Activated T-helper 17 cell treated with anti-CD3 and anti-CD28 coated beads, Interleukin-2, amount 50 U/mL, for 72 hours (primary cell): ENCODE measurements around the gene APEH. TPM values are rescaled to one million over a fixed set of nuclear protein-coding genes. Genes with fewer than 3 reads are reported as not detected.
A peak's percentile ranks its signal among the peaks of the same experiment; 100 is the strongest.

ENCODE experiments used
- ATAC-seq: fragments of 150-1000 bp; cut with Tn5 transposase; replicated peaks from 2 replicates; pipeline ENCODE4 v1.10.0; 2021; ENCODE audit warnings: mild to moderate bottlenecking, moderate library complexity
- H3K27ac Mint-ChIP-seq: one replicate; pipeline ENCODE4 v1.8.0; 2022; ENCODE audit warnings: mixed read lengths
- H3K27me3 Mint-ChIP-seq: one replicate; pipeline ENCODE4 v1.8.0; 2022; ENCODE audit warnings: mixed read lengths
- H3K36me3 Mint-ChIP-seq: one replicate; pipeline ENCODE4 v1.8.0; 2022; ENCODE audit warnings: low read depth, mild to moderate bottlenecking, mixed read lengths
- H3K4me1 Mint-ChIP-seq: one replicate; pipeline ENCODE4 v1.8.0; 2022; ENCODE audit warnings: mixed read lengths
- H3K4me3 Mint-ChIP-seq: one replicate; pipeline ENCODE4 v1.8.0; 2022; ENCODE audit warnings: mild to moderate bottlenecking, mixed read lengths
- H3K9me3 Mint-ChIP-seq: one replicate; pipeline ENCODE4 v1.8.0; 2022; ENCODE audit warnings: mixed read lengths
- total RNA-seq, 2 donors: library from RNA; stranded (reverse); gene quantifications; one replicate each; pipeline ENCODE4 v1.2.3, GENCODE V29; 2022

APEH gene
- total RNA-seq, 2 donors from 2014 or later, result 88.6 to 184 TPM

GRCh38 chr3:49700453-49701128, 26.4 kb downstream of the APEH start:
- H3K9me3 Mint-ChIP-seq, result no peaks in the 10 kb centered on the region
- H3K4me1 Mint-ChIP-seq, result no peaks in the 10 kb centered on the region
- no peak overlapping the region for H3K27ac Mint-ChIP-seq
- no peaks in the 10 kb centered on the region for H3K27me3 Mint-ChIP-seq
- H3K36me3 Mint-ChIP-seq, result peaks cover 15% of the 10 kb centered on the region
- no peak overlapping the region for H3K4me3 Mint-ChIP-seq
- ATAC-seq, result no peak

GRCh38 chr3:49701388-49702077, 27.4 kb downstream of the APEH start:
- no peaks in the 10 kb centered on the region for H3K4me1 Mint-ChIP-seq
- no peaks in the 10 kb centered on the region for H3K9me3 Mint-ChIP-seq
- peaks cover 15% of the 10 kb centered on the region for H3K36me3 Mint-ChIP-seq
- no peak overlapping the region for H3K27ac Mint-ChIP-seq
- no peak for ATAC-seq
- no peaks in the 10 kb centered on the region for H3K27me3 Mint-ChIP-seq
- no peak overlapping the region for H3K4me3 Mint-ChIP-seq

GRCh38 chr3:49702672-49703071, 28.5 kb downstream of the APEH start:
- Mint-ChIP-seq H3K4me3 (no peak overlapping the region), H3K27me3 (no peaks in the 10 kb centered on the region), H3K36me3 (peaks cover 23% of the 10 kb centered on the region), H3K4me1 (no peaks in the 10 kb centered on the region), H3K9me3 (no peaks in the 10 kb centered on the region), H3K27ac (no peak overlapping the region)
- ATAC-seq, result no peak

GRCh38 chr3:49703443-49703927, 29.3 kb downstream of the APEH start:
- Mint-ChIP-seq H3K27ac (peak overlapping the region; percentile 38), H3K4me3 (no peak overlapping the region), H3K36me3 (peaks cover 23% of the 10 kb centered on the region), H3K27me3 (no peaks in the 10 kb centered on the region), H3K4me1 (no peaks in the 10 kb centered on the region), H3K9me3 (no peaks in the 10 kb centered on the region)
- peak; percentile 96 for ATAC-seq

- no peaks in the 10 kb centered on the region for H3K9me3 Mint-ChIP-seq
- no peaks in the 10 kb centered on the region for H3K4me1 Mint-ChIP-seq
- H3K27me3 Mint-ChIP-seq, result no peaks in the 10 kb centered on the region
- H3K36me3 Mint-ChIP-seq, result peaks cover 23% of the 10 kb centered on the region
- no peak overlapping the region for H3K4me3 Mint-ChIP-seq
- H3K27ac Mint-ChIP-seq, result peak overlapping the region; percentile 38
- no peak for ATAC-seq
Observed at GRCh38 chr3:49703956-49704355, 29.8 kb downstream of the APEH start.

- no peaks in the 10 kb centered on the region for H3K9me3 Mint-ChIP-seq
- no peaks in the 10 kb centered on the region for H3K27me3 Mint-ChIP-seq
- H3K36me3 Mint-ChIP-seq, result peaks cover 23% of the 10 kb centered on the region
- H3K4me1 Mint-ChIP-seq, result no peaks in the 10 kb centered on the region
- H3K4me3 Mint-ChIP-seq, result no peak overlapping the region
- ATAC-seq, result no peak
- H3K27ac Mint-ChIP-seq, result no peak overlapping the region
Observed at GRCh38 chr3:49704629-49705028, 30.5 kb downstream of the APEH start.

GRCh38 chr3:49705390-49705960, 31.3 kb downstream of the APEH start:
- no peak for ATAC-seq
- H3K4me1 Mint-ChIP-seq, result no peaks in the 10 kb centered on the region
- H3K27ac Mint-ChIP-seq, result no peak overlapping the region
- no peaks in the 10 kb centered on the region for H3K9me3 Mint-ChIP-seq
- peaks cover 23% of the 10 kb centered on the region for H3K36me3 Mint-ChIP-seq
- no peaks in the 10 kb centered on the region for H3K27me3 Mint-ChIP-seq
- no peak overlapping the region for H3K4me3 Mint-ChIP-seq

- Mint-ChIP-seq H3K9me3 (no peaks in the 10 kb centered on the region), H3K27ac (peak overlapping the region; percentile 18), H3K27me3 (no peaks in the 10 kb centered on the region), H3K4me3 (no peak overlapping the region), H3K36me3 (peaks cover 23% of the 10 kb centered on the region), H3K4me1 (no peaks in the 10 kb centered on the region)
- ATAC-seq, result no peak
Observed at GRCh38 chr3:49706456-49707112, 32.4 kb downstream of the APEH start.

GRCh38 chr3:49707113-49707480, 32.9 kb downstream of the APEH start:
- Mint-ChIP-seq H3K27ac (peak overlapping the region; percentile 18), H3K27me3 (no peaks in the 10 kb centered on the region), H3K9me3 (no peaks in the 10 kb centered on the region), H3K4me3 (no peak overlapping the region), H3K36me3 (peaks cover 23% of the 10 kb centered on the region), H3K4me1 (no peaks in the 10 kb centered on the region)
- no peak for ATAC-seq

- Mint-ChIP-seq H3K27ac (no peak overlapping the region), H3K4me1 (no peaks in the 10 kb centered on the region), H3K4me3 (no peak overlapping the region), H3K9me3 (no peaks in the 10 kb centered on the region), H3K36me3 (peaks cover 8% of the 10 kb centered on the region), H3K27me3 (no peaks in the 10 kb centered on the region)
- ATAC-seq, result no peak
Observed at GRCh38 chr3:49709852-49710251, 35.7 kb downstream of the APEH start.

- ATAC-seq, result no peak
- Mint-ChIP-seq H3K27me3 (no peaks in the 10 kb centered on the region), H3K4me3 (no peak overlapping the region), H3K36me3 (peaks cover 12% of the 10 kb centered on the region), H3K4me1 (no peaks in the 10 kb centered on the region), H3K9me3 (no peaks in the 10 kb centered on the region), H3K27ac (no peak overlapping the region)
Observed at GRCh38 chr3:49711489-49711888, 37.3 kb downstream of the APEH start.

- H3K4me3 Mint-ChIP-seq, result no peak overlapping the region
- no peaks in the 10 kb centered on the region for H3K4me1 Mint-ChIP-seq
- H3K9me3 Mint-ChIP-seq, result no peaks in the 10 kb centered on the region
- no peaks in the 10 kb centered on the region for H3K27me3 Mint-ChIP-seq
- no peak overlapping the region for H3K27ac Mint-ChIP-seq
- H3K36me3 Mint-ChIP-seq, result peaks cover 7% of the 10 kb centered on the region
- ATAC-seq, result no peak
Observed at GRCh38 chr3:49712166-49712565, 38.0 kb downstream of the APEH start.

GRCh38 chr3:49712631-49713317, 38.6 kb downstream of the APEH start:
- Mint-ChIP-seq H3K27ac (no peak overlapping the region), H3K36me3 (peaks cover 5% of the 10 kb centered on the region), H3K4me1 (no peaks in the 10 kb centered on the region), H3K4me3 (no peak overlapping the region), H3K27me3 (no peaks in the 10 kb centered on the region), H3K9me3 (no peaks in the 10 kb centered on the region)
- ATAC-seq, result no peak

- no peaks in the 10 kb centered on the region for H3K9me3 Mint-ChIP-seq
- no peaks in the 10 kb centered on the region for H3K27me3 Mint-ChIP-seq
- peaks cover 7% of the 10 kb centered on the region for H3K36me3 Mint-ChIP-seq
- peaks cover 1% of the 10 kb centered on the region for H3K4me1 Mint-ChIP-seq
- H3K27ac Mint-ChIP-seq, result no peak overlapping the region
- no peak for ATAC-seq
- no peak overlapping the region for H3K4me3 Mint-ChIP-seq
Observed at GRCh38 chr3:49713336-49714105, 39.4 kb downstream of the APEH start.
